ENCODE results near the gene IFNLR1.

Gene IFNLR1

DNA sequence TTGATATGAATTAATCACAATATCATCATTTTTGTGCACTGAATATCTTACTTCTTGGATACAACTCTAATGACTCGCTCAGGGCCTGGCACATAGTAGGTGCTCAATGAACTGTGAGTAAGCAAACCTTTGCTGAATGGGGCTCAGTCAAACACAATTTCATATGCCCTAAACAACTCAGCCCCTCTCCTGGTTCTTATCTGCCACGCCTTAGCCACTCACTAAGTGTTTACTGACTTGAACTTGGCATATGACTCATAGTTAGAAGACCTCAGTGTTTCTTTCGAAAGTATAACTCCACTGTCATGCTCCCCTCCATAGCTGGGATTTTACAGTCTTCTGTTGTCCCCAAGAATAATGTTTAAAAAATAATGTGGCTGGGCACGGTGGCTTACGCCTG, 4.8 kb upstream of the IFNLR1 start:
- H3K4me3 ChIP-seq (ENCODE audit: low read depth, low read length) = no peak overlapping the region
- no peak overlapping the region for H3K27ac ChIP-seq (ENCODE audit: low read depth, low read length)
- no peaks in the 10 kb centered on the region for H3K36me3 ChIP-seq (ENCODE audit: control insufficient read depth, insufficient read depth, low read length)
- H3K4me1 ChIP-seq (ENCODE audit: control insufficient read depth, insufficient read depth, low read length) = peaks cover under 1% of the 10 kb centered on the region; the same call in 1 of the 2 replicates
- no peak overlapping the region for H3K9ac ChIP-seq (ENCODE audit: low read length)
- H3K27me3 ChIP-seq (ENCODE audit: control insufficient read depth, insufficient read depth, low read length) = no peaks in the 10 kb centered on the region; the same call in 1 of the 2 replicates
- H3K9me3 ChIP-seq (ENCODE audit: control insufficient read depth, insufficient read depth, low read depth, low read length) = no peaks in the 10 kb centered on the region

DNA sequence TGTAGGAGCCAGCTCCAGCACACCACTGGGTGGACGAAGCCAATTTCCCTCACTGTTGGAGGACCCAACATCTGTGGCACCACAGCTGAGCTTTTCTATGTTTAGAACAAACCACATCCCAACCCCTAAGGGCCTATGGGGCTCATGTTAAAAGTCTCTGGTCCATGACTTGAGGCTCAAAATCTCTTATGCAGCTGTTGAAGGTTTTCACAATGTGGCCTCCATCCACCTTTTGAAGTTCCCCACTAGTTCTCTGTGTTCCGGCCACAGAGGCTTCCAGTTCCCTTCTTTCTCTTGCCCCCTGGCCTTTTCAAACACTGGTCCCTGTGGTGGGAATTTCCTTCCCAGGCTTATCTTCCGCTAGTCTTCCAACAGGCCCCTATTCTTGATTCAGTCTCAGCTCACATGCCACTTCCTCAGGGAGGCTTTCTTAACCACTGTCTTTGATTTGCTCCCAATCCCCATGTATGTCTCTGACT, 3.9 kb upstream of the IFNLR1 start:
- no peak overlapping the region for H3K9ac ChIP-seq (ENCODE audit: low read length)
- peaks cover 5% of the 10 kb centered on the region; the same call in 1 of the 2 replicates for H3K4me1 ChIP-seq (ENCODE audit: control insufficient read depth, insufficient read depth, low read length)
- no peaks in the 10 kb centered on the region for H3K36me3 ChIP-seq (ENCODE audit: control insufficient read depth, insufficient read depth, low read length)
- H3K4me3 ChIP-seq (ENCODE audit: low read depth, low read length) = no peak overlapping the region
- no peaks in the 10 kb centered on the region; the same call in 1 of the 2 replicates for H3K27me3 ChIP-seq (ENCODE audit: control insufficient read depth, insufficient read depth, low read length)
- H3K27ac ChIP-seq (ENCODE audit: low read depth, low read length) = no peak overlapping the region
- H3K9me3 ChIP-seq (ENCODE audit: control insufficient read depth, insufficient read depth, low read depth, low read length) = no peaks in the 10 kb centered on the region

DNA sequence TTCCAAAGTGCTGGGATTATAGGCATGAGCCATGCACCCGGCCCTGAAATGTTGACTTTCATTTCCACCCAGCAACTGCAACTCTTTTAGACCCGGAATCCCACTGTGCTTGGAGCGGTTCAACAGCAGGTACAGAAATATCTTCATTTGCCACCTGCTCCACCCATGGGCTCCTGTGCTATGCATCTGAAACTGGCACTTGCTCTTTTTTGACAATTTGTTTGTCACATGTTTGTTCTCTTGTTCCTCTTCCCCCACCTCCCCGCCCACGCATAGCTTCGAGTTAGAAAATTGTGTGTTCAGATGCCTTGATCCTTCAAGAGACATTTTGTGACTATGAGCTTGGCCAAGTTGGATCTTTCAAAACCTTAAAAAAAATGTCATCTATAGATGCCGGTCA, 2.4 kb upstream of the IFNLR1 start:
- H3K36me3 ChIP-seq (ENCODE audit: control insufficient read depth, insufficient read depth, low read length) = no peaks in the 10 kb centered on the region
- H3K4me1 ChIP-seq (ENCODE audit: control insufficient read depth, insufficient read depth, low read length) = peaks cover 5% of the 10 kb centered on the region; the same call in 1 of the 2 replicates
- H3K9ac ChIP-seq (ENCODE audit: low read length) = no peak overlapping the region
- no peak overlapping the region for H3K27ac ChIP-seq (ENCODE audit: low read depth, low read length)
- no peaks in the 10 kb centered on the region for H3K9me3 ChIP-seq (ENCODE audit: control insufficient read depth, insufficient read depth, low read depth, low read length)
- no peaks in the 10 kb centered on the region; the same call in 1 of the 2 replicates for H3K27me3 ChIP-seq (ENCODE audit: control insufficient read depth, insufficient read depth, low read length)
- no peak overlapping the region for H3K4me3 ChIP-seq (ENCODE audit: low read depth, low read length)

DNA sequence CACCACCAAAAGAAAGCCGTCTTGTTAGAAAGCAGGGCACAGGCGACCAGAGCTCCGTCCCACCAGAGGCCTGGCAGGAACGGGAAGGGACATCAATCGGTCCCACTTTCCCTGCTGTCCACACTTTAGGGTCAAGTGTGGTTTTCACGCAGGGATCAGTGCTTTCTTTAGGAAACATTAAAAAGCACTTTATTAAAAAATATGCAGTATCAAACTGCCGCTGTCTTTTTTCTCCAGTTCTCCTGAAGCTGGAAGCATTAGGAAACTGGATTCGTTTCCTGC, 437 bp downstream of the IFNLR1 start:
- no peaks in the 10 kb centered on the region for H3K36me3 ChIP-seq (ENCODE audit: control insufficient read depth, insufficient read depth, low read length)
- H3K9ac ChIP-seq (ENCODE audit: low read length) = peak overlapping the region; percentile 65

DNA sequence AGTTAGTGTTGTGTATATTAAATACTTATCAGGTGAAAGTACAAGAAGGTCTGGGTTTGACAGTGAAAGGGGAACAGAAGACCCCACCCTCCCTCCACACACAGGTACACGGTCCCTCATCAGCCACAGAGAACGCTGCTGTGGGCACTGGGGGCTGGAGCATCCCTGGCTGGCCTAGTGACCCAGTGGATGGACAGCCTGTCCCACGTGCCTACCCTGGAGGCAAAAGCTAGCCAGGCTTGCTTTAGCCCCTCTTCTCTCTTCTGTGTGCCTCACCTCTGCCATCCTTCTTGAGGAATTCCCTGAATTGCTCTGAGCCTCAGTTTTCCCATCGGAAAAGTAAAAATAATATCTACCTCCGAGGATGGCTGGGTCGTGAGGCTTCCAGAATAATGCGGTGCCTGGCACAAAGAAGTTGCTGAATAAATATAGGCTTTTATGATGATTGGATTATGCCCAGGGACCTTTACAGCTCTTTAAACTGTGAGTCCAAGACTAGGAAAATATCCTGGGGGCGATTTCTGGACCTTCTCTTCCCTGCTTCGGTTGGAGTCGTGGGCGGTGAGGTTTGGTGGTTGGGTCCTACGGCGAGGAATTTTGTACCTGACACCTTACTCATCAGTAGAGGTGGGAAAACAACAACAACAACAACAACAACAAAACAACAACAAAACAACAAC, 918 bp downstream of the IFNLR1 start:
- Histone ChIP-seq H3K36me3 (ENCODE audit: control insufficient read depth, insufficient read depth, low read length) (no peaks in the 10 kb centered on the region), H3K9ac (ENCODE audit: low read length) (peak overlapping the region; percentile 65), H3K4me1 (ENCODE audit: control insufficient read depth, insufficient read depth, low read length) (peaks cover 5% of the 10 kb centered on the region; the same call in 1 of the 2 replicates), H3K9me3 (ENCODE audit: control insufficient read depth, insufficient read depth, low read depth, low read length) (no peaks in the 10 kb centered on the region), H3K27me3 (ENCODE audit: control insufficient read depth, insufficient read depth, low read length) (no peaks in the 10 kb centered on the region; the same call in 1 of the 2 replicates), H3K27ac (ENCODE audit: low read depth, low read length) (no peak overlapping the region), H3K4me3 (ENCODE audit: low read depth, low read length) (peak overlapping the region; percentile 83)

More for the DNA sequence above, 437 bp downstream of the IFNLR1 start:
- Histone ChIP-seq H3K4me1 (ENCODE audit: control insufficient read depth, insufficient read depth, low read length) (peaks cover 5% of the 10 kb centered on the region; the same call in 1 of the 2 replicates), H3K27me3 (ENCODE audit: control insufficient read depth, insufficient read depth, low read length) (no peaks in the 10 kb centered on the region; the same call in 1 of the 2 replicates), H3K4me3 (ENCODE audit: low read depth, low read length) (peak overlapping the region; percentile 83), H3K9me3 (ENCODE audit: control insufficient read depth, insufficient read depth, low read depth, low read length) (no peaks in the 10 kb centered on the region), H3K27ac (ENCODE audit: low read depth, low read length) (no peak overlapping the region)

DNA sequence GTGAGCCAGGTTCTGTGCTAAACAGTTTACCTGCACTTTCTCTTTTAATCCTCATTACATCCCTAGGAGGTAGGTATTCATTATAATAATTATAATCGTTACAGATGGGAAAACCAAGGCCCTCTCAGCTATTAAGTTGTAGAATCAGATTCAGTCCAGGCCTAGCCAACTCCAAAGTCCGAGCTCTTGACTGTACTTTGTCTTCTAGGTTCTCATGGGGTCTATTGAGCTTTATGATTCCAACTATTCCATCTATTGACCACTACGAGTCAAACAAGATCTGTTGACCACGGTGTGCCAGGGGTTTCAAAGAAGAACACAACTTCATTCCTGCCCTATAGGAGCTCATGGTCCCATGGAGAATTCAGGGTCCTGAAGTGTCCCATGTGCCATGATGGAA, 2.0 kb downstream of the IFNLR1 start:
- H3K27me3 ChIP-seq (ENCODE audit: control insufficient read depth, insufficient read depth, low read length) = no peaks in the 10 kb centered on the region; the same call in 1 of the 2 replicates
- H3K4me1 ChIP-seq (ENCODE audit: control insufficient read depth, insufficient read depth, low read length) = peaks cover 5% of the 10 kb centered on the region; the same call in 1 of the 2 replicates
- no peak overlapping the region for H3K27ac ChIP-seq (ENCODE audit: low read depth, low read length)
- no peak overlapping the region for H3K4me3 ChIP-seq (ENCODE audit: low read depth, low read length)
- no peak overlapping the region for H3K9ac ChIP-seq (ENCODE audit: low read length)
- no peaks in the 10 kb centered on the region for H3K36me3 ChIP-seq (ENCODE audit: control insufficient read depth, insufficient read depth, low read length)
- no peaks in the 10 kb centered on the region for H3K9me3 ChIP-seq (ENCODE audit: control insufficient read depth, insufficient read depth, low read depth, low read length)

DNA sequence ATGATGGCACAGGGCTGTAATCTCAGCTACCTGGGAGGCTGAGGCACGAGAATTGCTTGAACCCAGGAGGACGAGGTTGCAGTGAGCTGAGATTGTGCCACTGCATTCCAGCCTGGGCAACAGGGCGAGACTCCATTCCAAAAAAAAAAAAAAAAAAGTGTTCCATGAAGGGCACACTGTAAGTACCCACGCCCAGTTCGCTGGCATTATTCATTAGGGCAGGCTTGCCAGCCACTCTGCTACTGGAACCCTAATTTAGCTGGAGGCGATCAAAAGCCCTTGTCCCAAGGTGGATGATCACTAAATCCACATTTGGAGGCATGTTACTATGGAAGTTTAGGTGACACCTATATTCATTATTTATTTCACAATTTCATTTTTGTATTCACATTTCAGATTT, 5.0 kb downstream of the IFNLR1 start:
- H3K9ac ChIP-seq (ENCODE audit: low read length) = no peak overlapping the region
- H3K36me3 ChIP-seq (ENCODE audit: control insufficient read depth, insufficient read depth, low read length) = peaks cover 12% of the 10 kb centered on the region
- no peaks in the 10 kb centered on the region for H3K9me3 ChIP-seq (ENCODE audit: control insufficient read depth, insufficient read depth, low read depth, low read length)
- H3K4me3 ChIP-seq (ENCODE audit: low read depth, low read length) = no peak overlapping the region
- H3K27ac ChIP-seq (ENCODE audit: low read depth, low read length) = no peak overlapping the region
- H3K4me1 ChIP-seq (ENCODE audit: control insufficient read depth, insufficient read depth, low read length) = 0 out of 2 replicates have a peak, but pooled peaks cover 5% of the 10 kb centered on the region
- no peaks in the 10 kb centered on the region for H3K27me3 ChIP-seq (ENCODE audit: control insufficient read depth, insufficient read depth, low read length)

DNA sequence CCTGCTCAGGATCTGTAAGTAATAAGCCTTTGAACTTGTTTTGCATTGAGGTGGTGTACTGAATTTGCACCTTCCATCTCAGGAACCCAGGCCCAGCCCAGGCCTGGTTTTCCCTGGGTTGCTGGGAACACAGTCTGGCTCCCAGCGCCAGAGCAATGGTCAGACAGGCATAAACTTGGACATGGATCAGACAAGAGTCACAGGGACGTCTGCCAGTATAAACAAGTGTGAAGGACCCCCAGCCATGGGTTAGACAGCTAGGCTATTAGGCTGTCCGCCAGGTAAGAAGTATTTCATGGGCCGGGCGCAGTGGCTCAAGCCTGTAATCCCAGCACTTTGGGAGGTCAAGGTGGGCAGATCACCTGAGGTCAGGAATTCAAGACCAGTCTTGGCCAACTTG, 5.5 kb downstream of the IFNLR1 start:
- H3K9me3 ChIP-seq (ENCODE audit: control insufficient read depth, insufficient read depth, low read depth, low read length) = no peaks in the 10 kb centered on the region
- no peak overlapping the region for H3K4me3 ChIP-seq (ENCODE audit: low read depth, low read length)
- H3K36me3 ChIP-seq (ENCODE audit: control insufficient read depth, insufficient read depth, low read length) = peaks cover 12% of the 10 kb centered on the region
- no peak overlapping the region for H3K27ac ChIP-seq (ENCODE audit: low read depth, low read length)
- H3K4me1 ChIP-seq (ENCODE audit: control insufficient read depth, insufficient read depth, low read length) = 0 out of 2 replicates have a peak, but pooled peaks cover 2% of the 10 kb centered on the region
- H3K9ac ChIP-seq (ENCODE audit: low read length) = no peak overlapping the region
- H3K27me3 ChIP-seq (ENCODE audit: control insufficient read depth, insufficient read depth, low read length) = no peaks in the 10 kb centered on the region

DNA sequence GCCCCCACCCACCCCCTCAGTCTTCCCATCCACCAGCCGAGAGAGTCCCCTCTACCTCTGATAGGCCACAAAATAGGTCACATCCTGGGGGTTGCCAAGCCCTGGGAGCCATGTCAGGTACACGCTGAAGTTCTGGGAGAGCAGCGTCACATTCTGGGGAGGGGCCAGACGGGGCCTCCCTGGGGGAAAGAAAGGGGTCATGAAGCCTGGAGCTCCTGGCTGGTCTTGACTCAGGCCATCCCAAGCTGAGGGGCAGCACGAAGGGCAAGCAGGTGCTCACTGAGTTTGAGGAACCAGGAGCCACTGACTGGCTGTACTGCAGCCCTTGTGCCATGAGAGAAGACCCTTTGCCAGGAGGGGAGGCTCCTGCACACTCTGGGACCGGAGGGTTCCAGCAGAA, 6.4 kb downstream of the IFNLR1 start:
- Histone ChIP-seq H3K27ac (ENCODE audit: low read depth, low read length) (no peak overlapping the region), H3K9ac (ENCODE audit: low read length) (no peak overlapping the region), H3K27me3 (ENCODE audit: control insufficient read depth, insufficient read depth, low read length) (no peaks in the 10 kb centered on the region), H3K9me3 (ENCODE audit: control insufficient read depth, insufficient read depth, low read depth, low read length) (no peaks in the 10 kb centered on the region), H3K4me1 (ENCODE audit: control insufficient read depth, insufficient read depth, low read length) (no peaks in the 10 kb centered on the region), H3K36me3 (ENCODE audit: control insufficient read depth, insufficient read depth, low read length) (peaks cover 12% of the 10 kb centered on the region), H3K4me3 (ENCODE audit: low read depth, low read length) (no peak overlapping the region)

DNA sequence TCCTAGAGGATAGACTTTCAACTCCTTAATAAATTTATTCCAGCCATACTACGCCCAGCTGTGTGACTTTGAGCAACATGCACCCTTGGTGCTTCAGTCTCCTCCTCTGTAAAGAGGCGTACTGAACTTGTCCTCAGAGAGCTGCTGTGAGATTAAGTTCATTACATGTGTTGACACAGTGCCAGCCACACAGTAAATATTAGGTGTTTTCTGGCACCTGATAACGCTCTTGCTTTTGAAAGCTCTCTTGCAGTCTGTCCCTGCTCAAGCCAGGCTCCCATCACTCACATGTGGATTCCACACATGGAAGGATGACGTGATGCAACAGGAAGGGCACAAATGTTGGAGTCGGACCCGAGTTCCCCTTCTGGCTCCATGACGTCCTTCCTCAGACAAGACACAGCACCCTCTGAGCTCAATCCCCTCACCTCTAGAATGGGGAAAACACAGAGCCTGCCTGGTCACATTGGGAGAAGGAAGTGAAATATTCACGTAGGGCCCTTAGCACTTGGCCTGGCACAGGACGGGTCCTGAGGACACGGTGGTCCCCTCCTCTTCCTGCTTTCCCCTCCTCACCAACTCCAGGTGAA, 7.7 kb downstream of the IFNLR1 start:
- Histone ChIP-seq H3K4me1 (ENCODE audit: control insufficient read depth, insufficient read depth, low read length) (no peaks in the 10 kb centered on the region), H3K9ac (ENCODE audit: low read length) (no peak overlapping the region), H3K27me3 (ENCODE audit: control insufficient read depth, insufficient read depth, low read length) (no peaks in the 10 kb centered on the region), H3K27ac (ENCODE audit: low read depth, low read length) (no peak overlapping the region), H3K9me3 (ENCODE audit: control insufficient read depth, insufficient read depth, low read depth, low read length) (no peaks in the 10 kb centered on the region), H3K4me3 (ENCODE audit: low read depth, low read length) (no peak overlapping the region), H3K36me3 (ENCODE audit: control insufficient read depth, insufficient read depth, low read length) (peaks cover 12% of the 10 kb centered on the region)

DNA sequence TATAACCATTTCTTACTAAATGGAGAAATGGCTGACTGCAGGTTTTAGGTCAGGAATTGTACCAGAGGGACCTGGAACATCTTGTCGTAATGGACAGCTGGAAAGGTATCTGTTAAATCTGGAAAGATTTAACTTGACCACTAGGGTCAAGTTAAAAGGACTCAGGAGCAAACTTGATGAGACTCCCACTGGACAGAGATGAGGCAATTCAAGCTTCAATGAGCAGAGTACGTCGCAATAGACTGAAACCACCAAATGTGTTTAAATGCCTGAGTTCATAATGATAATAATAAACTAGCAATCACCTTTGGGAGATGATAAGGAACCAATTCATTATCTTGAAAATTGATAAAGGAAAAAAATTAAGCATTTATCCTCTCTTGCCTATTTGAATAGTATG, 8.7 kb downstream of the IFNLR1 start:
- no peaks in the 10 kb centered on the region for H3K27me3 ChIP-seq (ENCODE audit: control insufficient read depth, insufficient read depth, low read length)
- H3K27ac ChIP-seq (ENCODE audit: low read depth, low read length) = no peak overlapping the region
- H3K36me3 ChIP-seq (ENCODE audit: control insufficient read depth, insufficient read depth, low read length) = peaks cover 12% of the 10 kb centered on the region
- no peaks in the 10 kb centered on the region for H3K4me1 ChIP-seq (ENCODE audit: control insufficient read depth, insufficient read depth, low read length)
- no peak overlapping the region for H3K9ac ChIP-seq (ENCODE audit: low read length)
- no peak overlapping the region for H3K4me3 ChIP-seq (ENCODE audit: low read depth, low read length)
- no peaks in the 10 kb centered on the region for H3K9me3 ChIP-seq (ENCODE audit: control insufficient read depth, insufficient read depth, low read depth, low read length)

Measured in HUES6 (cell line).